Adrenal gland (tissue), 5 donors: Measurements from ENCODE around the gene IFIT1.

ENCODE experiments used
- CTCF ChIP-seq, 6 experiments: fragments of 450-650 bp in 4 of 6; fragments of 200-600 bp in 2 of 6; sonication (generic) in 1 of 6; IDR thresholded peaks; 1 replicate in 5 of 6; 2 replicates in 1 of 6; pipeline versions ENCODE4 v1.5.1 to v1.8.0; 2016 to 2021; ENCODE audit warnings: antibody characterized with exemption in 6 of 6, mild to moderate bottlenecking in 2 of 6, moderate library complexity in 1 of 6
- POLR2A ChIP-seq, 2 donors: fragments of 450-650 bp; IDR thresholded peaks; one replicate each; pipeline ENCODE4 v1.6.1; 2017; ENCODE audit warnings: antibody characterized with exemption in 2 of 2, mild to moderate bottlenecking in 2 of 2, moderate library complexity in 1 of 2
- donor health status: DM: no; HTN: no; CAD: no.

- TF ChIP-seq CTCF (IDR thresholded peaks at IDR 0.05) (peak in 1 of 6 experiments; percentile 27), POLR2A (IDR thresholded peaks at IDR 0.05) (peak in 1 of 2 donors; percentile 13)
Observed at GRCh38 chr10:89414879-89415821, 22.7 kb downstream of the IFIT1 start.
